ENCODE data around the gene GRM1.
"Not testable (repeated sequence)": the region's sequence is repeated elsewhere in the genome, so short reads cannot be mapped to it uniquely, and the experiment has no call there.

GRM1 gene

GRCh38 chr6:146200176-146200575, 171.3 kb downstream of the GRM1 start:
- no peak for DNase-seq

- no peak for DNase-seq
These were observed 173.7 kb downstream of the GRM1 start for GRCh38 chr6:146202570-146202969.

GRCh38 chr6:146209942-146210341, 181.1 kb downstream of the GRM1 start:
- no peak for DNase-seq

DNA sequence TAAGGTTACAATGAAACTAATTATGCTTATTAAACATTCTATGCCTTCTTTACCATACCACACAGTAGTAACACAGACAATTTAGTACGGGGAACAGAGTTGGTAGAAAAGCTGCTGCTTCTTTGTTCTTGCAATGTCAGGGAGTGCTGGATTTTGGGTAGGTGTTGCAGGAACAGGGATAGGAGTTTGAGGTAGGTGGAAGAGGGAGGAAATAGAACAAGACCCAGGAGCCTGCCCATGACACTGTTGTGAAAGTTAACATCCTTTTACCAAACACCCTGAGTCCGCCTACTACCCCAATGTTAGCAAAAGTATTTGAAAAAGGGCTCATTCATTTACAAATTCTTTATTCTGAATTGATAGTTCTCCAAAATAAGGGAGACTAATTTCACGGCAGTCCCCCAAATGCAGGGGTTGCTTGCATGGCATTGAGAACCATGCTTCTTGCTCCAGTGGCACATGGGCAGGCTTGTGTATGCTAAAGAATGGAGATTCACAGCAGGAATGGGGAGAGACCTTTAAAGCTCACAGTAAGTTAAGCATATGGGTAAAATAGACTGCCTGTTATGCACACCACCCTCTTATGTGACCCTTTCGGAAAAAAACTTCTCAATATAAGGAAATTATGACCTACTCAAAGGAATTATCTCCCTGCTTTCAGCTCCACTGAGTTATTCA, 181.7 kb downstream of the GRM1 start:
- no peak for DNase-seq

- no peak for DNase-seq
These were observed 182.8 kb downstream of the GRM1 start for GRCh38 chr6:146211646-146212045.

DNA sequence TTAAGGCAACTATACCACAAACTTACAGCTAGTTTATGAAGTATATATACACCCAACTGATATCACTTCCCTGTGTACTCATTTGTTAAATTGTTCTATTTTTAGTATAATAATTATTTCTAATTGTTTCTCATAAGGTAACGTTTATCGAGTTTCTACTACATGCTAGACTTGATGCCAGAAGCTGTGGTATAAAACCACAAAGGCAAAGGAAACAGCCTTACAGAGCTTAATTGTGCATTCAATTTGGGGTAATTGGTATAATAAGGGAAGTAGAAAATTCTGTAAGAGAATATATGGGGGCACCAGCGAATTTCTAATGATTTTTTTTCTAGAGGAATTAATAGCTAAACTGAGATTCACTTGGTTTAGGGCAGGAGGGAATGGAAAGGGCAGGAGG, 183.9 kb downstream of the GRM1 start:
- DNase-seq = no peak

GRCh38 chr6:146219101-146219500, 190.2 kb downstream of the GRM1 start:
- no peak for DNase-seq

- DNase-seq = no peak
These were observed 195.6 kb downstream of the GRM1 start for GRCh38 chr6:146224449-146224848.

DNA sequence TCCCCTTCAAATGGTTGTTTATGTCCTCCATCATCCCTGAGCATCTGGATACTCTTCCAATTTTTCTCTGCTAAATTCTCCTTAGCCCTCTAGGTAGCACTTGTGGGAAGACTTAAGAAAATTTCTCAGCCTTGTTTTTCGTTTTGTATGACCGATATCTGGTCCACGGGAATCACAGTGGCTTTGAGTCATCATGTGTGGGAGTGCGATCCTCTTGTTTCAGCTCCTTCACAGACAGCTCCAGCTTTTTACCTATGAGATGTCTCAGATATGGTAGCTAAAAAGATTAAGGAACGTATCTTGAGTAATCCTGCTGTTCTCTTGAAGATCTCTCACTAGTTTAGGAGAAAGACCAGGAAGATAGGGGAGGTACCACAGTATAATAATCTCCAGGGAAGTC, 196.1 kb downstream of the GRM1 start:
- no peak for DNase-seq

DNA sequence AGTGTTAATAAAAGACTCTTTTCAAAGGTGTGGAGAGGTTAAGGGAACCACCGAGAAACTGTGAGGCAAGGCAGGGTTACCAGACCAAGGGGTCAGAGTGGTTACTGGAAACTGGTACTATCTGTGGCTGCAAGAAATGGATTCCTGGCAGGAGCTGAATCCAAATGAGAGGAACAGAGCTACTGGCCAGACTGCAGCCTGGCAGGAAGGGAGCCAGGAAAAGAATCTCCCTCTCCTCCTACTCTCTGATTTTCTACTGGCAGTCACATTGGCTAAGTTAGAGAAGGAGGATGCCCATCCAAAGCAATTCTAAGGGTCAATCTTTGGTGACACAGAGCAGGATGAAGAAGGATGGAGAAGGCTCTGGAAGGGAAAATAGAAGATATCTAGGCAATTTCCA, 211.5 kb downstream of the GRM1 start:
- no peak for DNase-seq

- DNase-seq = no peak
These were observed 211.9 kb downstream of the GRM1 start for GRCh38 chr6:146240807-146241206.

GRCh38 chr6:146243646-146244045, 214.8 kb downstream of the GRM1 start:
- DNase-seq = not testable (repeated sequence)

GRCh38 chr6:146244630-146245143, 215.8 kb downstream of the GRM1 start:
- DNase-seq = no peak

DNA sequence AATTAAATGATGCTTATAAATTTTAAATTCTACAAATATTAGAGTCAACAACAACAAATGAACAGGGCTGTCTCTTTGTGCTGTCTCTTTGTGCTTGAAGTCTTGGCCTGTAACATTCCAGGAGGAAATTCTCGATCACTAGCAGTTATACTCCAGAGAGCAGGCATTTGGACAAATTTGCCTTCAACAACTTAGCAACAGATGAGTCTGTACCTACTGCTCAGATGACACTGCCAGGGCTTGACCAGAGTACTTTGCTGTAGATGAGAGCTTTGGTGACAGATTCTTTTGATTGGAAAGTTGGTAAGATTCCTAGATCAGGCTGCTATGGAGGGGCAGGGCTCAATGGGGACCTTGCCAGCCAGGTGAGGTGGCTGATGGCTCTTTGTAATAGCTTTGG, 217.2 kb downstream of the GRM1 start:
- no peak for DNase-seq

- no peak for DNase-seq
These were observed 224.8 kb downstream of the GRM1 start for GRCh38 chr6:146253691-146254090.

DNA sequence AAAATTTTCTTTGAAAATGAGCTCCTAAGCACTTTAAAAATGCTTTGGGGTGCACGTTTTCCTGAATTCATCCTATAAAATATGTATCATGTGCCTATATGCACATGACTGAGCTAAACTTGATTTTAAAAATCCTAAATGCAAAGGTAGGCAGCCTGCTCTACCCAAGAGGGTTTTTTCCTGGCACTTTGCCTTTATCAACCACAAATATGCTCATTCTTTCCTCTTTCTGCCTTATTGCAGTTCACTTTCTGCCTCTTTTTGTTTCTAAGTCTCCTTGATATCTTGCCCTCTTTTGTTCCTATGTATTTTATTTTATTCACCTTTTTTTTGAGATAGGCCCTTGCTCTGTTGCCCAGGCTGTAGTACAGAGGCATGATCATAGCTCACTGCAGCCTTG, 229.3 kb downstream of the GRM1 start:
- no peak for DNase-seq

GRCh38 chr6:146260886-146261285, 232.0 kb downstream of the GRM1 start:
- DNase-seq = no peak

DNA sequence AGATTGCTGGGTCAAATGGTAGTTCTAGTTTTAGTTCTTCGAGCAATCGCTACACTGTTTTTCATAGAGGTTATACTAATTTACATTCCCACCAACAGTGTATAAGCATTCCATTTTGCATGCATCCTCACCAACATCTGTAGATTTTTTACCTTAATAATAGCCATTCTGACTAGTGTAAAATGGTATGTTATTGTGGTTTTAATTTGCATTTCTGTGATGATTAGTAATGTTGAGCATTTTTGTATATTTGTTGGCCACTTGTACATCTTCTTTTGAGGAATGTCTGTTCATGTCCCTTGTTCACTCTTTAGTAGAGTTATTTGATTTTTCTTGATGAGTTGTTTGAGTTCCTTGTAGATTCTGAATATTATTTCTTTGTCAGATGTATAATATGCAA, 236.2 kb downstream of the GRM1 start:
- DNase-seq = no peak

- DNase-seq = no peak
These were observed 238.6 kb downstream of the GRM1 start for GRCh38 chr6:146267447-146267846.

- DNase-seq = no peak
These were observed 239.1 kb downstream of the GRM1 start for GRCh38 chr6:146267946-146268345.

DNA sequence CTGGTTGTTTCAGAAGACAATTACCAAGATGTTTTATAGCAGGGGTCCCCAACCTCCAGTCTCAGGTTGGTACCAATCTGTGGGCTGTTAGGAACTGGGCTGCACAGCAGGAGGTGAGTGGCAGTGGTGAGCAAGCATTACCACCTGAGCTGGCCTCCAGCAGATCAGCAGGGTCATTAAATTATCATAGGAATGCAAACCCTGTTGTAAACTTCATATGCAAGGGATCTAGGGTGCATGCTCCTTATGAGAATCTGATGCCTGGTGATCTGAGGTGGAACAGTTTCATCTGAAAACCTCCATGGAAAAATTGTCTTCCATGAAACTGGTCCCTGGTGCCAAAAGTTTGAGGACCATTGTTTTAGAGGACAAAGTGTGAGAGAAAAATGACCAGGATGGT, 240.6 kb downstream of the GRM1 start:
- DNase-seq = no peak

- DNase-seq = not testable (repeated sequence)
These were observed 242.3 kb downstream of the GRM1 start for GRCh38 chr6:146271163-146271562.

DNA sequence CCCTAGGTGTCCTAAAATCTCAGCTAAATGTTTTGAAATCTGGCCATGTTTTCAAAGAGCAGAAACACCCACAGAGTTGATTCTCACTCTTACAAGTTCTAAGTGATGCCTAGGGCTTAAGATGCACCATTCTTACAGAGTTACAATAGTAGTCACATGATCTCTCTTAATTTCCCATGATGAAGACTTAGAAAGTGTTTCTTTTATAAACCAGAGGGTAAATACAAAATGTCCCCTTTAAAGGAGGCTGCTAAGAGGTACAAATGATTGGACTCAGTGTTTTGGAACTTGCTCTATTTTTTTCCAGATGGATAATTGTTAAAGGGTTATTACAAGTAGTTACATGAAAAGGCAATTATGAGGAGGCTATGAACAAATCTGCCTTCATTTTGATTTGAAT, 244.6 kb downstream of the GRM1 start:
- no peak for DNase-seq

DNA sequence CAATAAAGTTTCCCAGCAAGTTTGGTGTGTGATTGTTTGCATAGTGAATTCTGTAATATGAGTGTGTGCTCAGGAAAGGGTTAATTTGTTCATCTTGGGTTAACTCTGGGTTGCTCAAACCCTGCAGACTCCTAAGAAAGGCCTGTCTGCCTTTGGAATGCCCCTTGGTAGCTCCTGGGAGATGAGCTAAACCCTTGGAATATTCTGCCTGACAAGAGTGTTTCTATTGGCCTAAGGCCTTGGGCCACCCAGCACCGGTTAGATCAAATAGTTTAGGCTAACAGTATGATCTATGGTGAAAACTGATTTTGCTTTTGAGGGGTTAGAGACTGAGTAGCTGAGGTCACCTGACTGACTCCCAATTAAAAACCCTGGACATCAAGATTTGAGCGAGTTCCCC, 248.3 kb downstream of the GRM1 start:
- no peak for DNase-seq

- no peak for DNase-seq
These were observed 252.9 kb downstream of the GRM1 start for GRCh38 chr6:146281651-146282362.

All from stimulated activated CD4-positive, alpha-beta T cell treated with anti-CD3 and anti-CD28 coated beads, Interleukin-2, amount 100 ng/mL, for 24 hours (primary cell).